Eye (tissue), 1 donor: Measurements from ENCODE around the gene BRICD5.
"Not testable (repeated sequence)": the region's sequence is repeated elsewhere in the genome, so short reads cannot be mapped to it uniquely, and the experiment has no call there.

Source experiments
- DNase-seq: peaks from one replicate; pipeline ENCODE4 v3.0.0-alpha.2; 2015

Gene BRICD5

GRCh38 chr16:2210386-2211365 is at the start of gene BRICD5:
Gene BRICD5, minus strand, starts transcription at chr16:2210863. Its CDS starts 30 bp downstream, at chr16:2210833.
- no peak for DNase-seq

- DNase-seq = no peak
Observed at GRCh38 chr16:2260250-2260649, 49.6 kb upstream of the BRICD5 start.

- DNase-seq = not testable (repeated sequence)
Observed at GRCh38 chr16:2258530-2258929, 47.9 kb upstream of the BRICD5 start.

- no peak for DNase-seq
Observed at GRCh38 chr16:2257726-2258125, 47.1 kb upstream of the BRICD5 start.

- DNase-seq = no peak
Observed at GRCh38 chr16:2256531-2257140, 46.0 kb upstream of the BRICD5 start.

GRCh38 chr16:2253293-2253692 is 42.6 kb upstream of the BRICD5 start:
- DNase-seq = no peak

- no peak for DNase-seq
Observed at GRCh38 chr16:2252806-2253148, 42.1 kb upstream of the BRICD5 start.

GRCh38 chr16:2251296-2252111 is 40.8 kb upstream of the BRICD5 start, which contains the start of gene ECI1:
Gene ECI1, minus strand, starts transcription at chr16:2251587. Its CDS starts 21 bp downstream, at chr16:2251566.
- DNase-seq = peak; percentile 95

- DNase-seq = no peak
Observed at GRCh38 chr16:2250652-2251295, 40.1 kb upstream of the BRICD5 start.

GRCh38 chr16:2246301-2246885 is 35.7 kb upstream of the BRICD5 start:
- no peak for DNase-seq

- no peak for DNase-seq
Observed at GRCh38 chr16:2244926-2245795, 34.5 kb upstream of the BRICD5 start.

GRCh38 chr16:2244301-2244700 is 33.6 kb upstream of the BRICD5 start:
- DNase-seq = no peak

- DNase-seq = no peak
Observed at GRCh38 chr16:2243781-2244180, 33.1 kb upstream of the BRICD5 start.

GRCh38 chr16:2243031-2243528 is 32.4 kb upstream of the BRICD5 start:
- no peak for DNase-seq

- DNase-seq = no peak
Observed at GRCh38 chr16:2242598-2242997, 31.9 kb upstream of the BRICD5 start.

- DNase-seq = not testable (repeated sequence)
Observed at GRCh38 chr16:2240331-2240730, 29.7 kb upstream of the BRICD5 start.

GRCh38 chr16:2238838-2239675 is 28.4 kb upstream of the BRICD5 start:
- no peak for DNase-seq

GRCh38 chr16:2238150-2238837 is 27.6 kb upstream of the BRICD5 start:
- no peak for DNase-seq

- DNase-seq = peak; percentile 35
Observed at GRCh38 chr16:2237493-2238149, 27.0 kb upstream of the BRICD5 start.
